PC-3 (cell line): Measurements from ENCODE around the gene RAD23A. TPM values are rescaled to one million over a fixed set of nuclear protein-coding genes. Genes with fewer than 3 reads are reported as not detected.

Experiments used
- ATAC-seq: fragments of 200-7000 bp; cut with Tn5 transposase; 2 replicates; pipeline ENCODE4 v1.9.1; 2020; ENCODE audit warnings: mild to moderate bottlenecking, moderate library complexity
- BruUV-seq: library from RNA; stranded (reverse); fragments of 400-500 nt; replicated peaks from 2 replicates; lab custom pipeline; 2021; lab: Mats Ljungman, UMichigan
- CTCF ChIA-PET: fragments of 300-600 bp; sonication (Branson Sonifier 250); formaldehyde crosslinking; loops from one replicate; lab custom pipeline; 2022; ENCODE audit warnings: antibody characterized with exemption; lab: Charles Lee
- POLR2A ChIA-PET: fragments of 300-600 bp; sonication (Branson Sonifier 250); formaldehyde crosslinking; loops from one replicate; lab custom pipeline; 2022; ENCODE audit warnings: antibody characterized with exemption; ENCODE audit not compliant: unreplicated experiment; lab: Charles Lee
- DNase-seq: peaks from one replicate; pipeline ENCODE4 v3.0.0-alpha.2; 2015
- H2AFZ ChIP-seq: fragments of 300-600 bp; sonication (generic); 2 replicates; pipeline ENCODE4 v1.6.0; 2016; ENCODE audit warnings: antibody characterized with exemption, low read length
- H3F3A ChIP-seq: fragments of 300-600 bp; sonication (generic); one replicate; pipeline ENCODE4 v1.6.0; 2017; ENCODE audit warnings: antibody characterized with exemption, low read length, control low read depth, mild to moderate bottlenecking; ENCODE audit not compliant: unreplicated experiment
- H3K27ac ChIP-seq: fragments of 300-600 bp; sonication (generic); 2 replicates; pipeline ENCODE4 v1.5.1; 2016; ENCODE audit warnings: mild to moderate bottlenecking, low read length
- H3K27me3 ChIP-seq: fragments of 300-600 bp; sonication (generic); 2 replicates; pipeline ENCODE4 v1.6.1; 2016; ENCODE audit warnings: low read length, mixed read lengths
- H3K36me3 ChIP-seq: fragments of 300-600 bp; sonication (generic); 2 replicates; pipeline ENCODE4 v1.6.1; 2016; ENCODE audit warnings: low read depth, mixed run types, low read length, mixed read lengths
- H3K4me1 ChIP-seq: fragments of 300-600 bp; sonication (generic); 2 replicates; pipeline ENCODE4 v1.5.1; 2016; ENCODE audit warnings: low read length; ENCODE audit not compliant: insufficient read depth
- H3K4me2 ChIP-seq: fragments of 300-600 bp; sonication (generic); 2 replicates; pipeline ENCODE4 v1.6.0; 2016; ENCODE audit warnings: low read length
- H3K4me3 ChIP-seq: fragments of 300-600 bp; sonication (generic); 2 replicates; pipeline ENCODE4 v1.5.1; 2016; ENCODE audit warnings: mild to moderate bottlenecking, low read length, mixed read lengths
- H3K79me2 ChIP-seq: fragments of 300-600 bp; sonication (generic); 2 replicates; pipeline ENCODE4 v1.6.1; 2017; ENCODE audit warnings: low read length, mixed read lengths
- H3K9ac ChIP-seq: fragments of 300-600 bp; sonication (generic); 2 replicates; pipeline ENCODE4 v1.6.0; 2016; ENCODE audit warnings: mild to moderate bottlenecking, low read length
- H3K9me2 ChIP-seq: fragments of 300-600 bp; sonication (generic); replicated peaks from 2 replicates; pipeline ENCODE4 v1.6.1; 2016; ENCODE audit warnings: mixed run types, low read length, mixed read lengths
- H3K9me3 ChIP-seq: fragments of 300-600 bp; sonication (generic); 2 replicates; pipeline ENCODE4 v1.6.1; 2016; ENCODE audit warnings: low read length, mixed read lengths
- H4K20me1 ChIP-seq: fragments of 300-600 bp; sonication (generic); 2 replicates; pipeline ENCODE4 v1.6.1; 2016; ENCODE audit warnings: low read length, mixed read lengths
- CTCF ChIP-seq: fragments of 300-600 bp; sonication (generic); conservative IDR thresholded peaks from 2 replicates; pipeline ENCODE4 v1.5.1; 2017; ENCODE audit warnings: antibody characterized with exemption, low read depth, mild to moderate bottlenecking, low read length
- EZH2 ChIP-seq: fragments of 300-600 bp; sonication (generic); IDR thresholded peaks from one replicate; pipeline ENCODE4 v1.6.1; 2017; ENCODE audit warnings: antibody characterized with exemption, mild to moderate bottlenecking, low read length; ENCODE audit not compliant: unreplicated experiment
- EZH2phosphoT487 ChIP-seq: fragments of 300-600 bp; sonication (generic); IDR thresholded peaks from 2 replicates; pipeline ENCODE4 v1.6.1; 2018; ENCODE audit warnings: mild to moderate bottlenecking, antibody characterized with exemption, low read length, borderline replicate concordance
- intact Hi-C: fragments of 100-400 bp; cut with micrococcal nuclease; formaldehyde crosslinking; loops from 2 replicates; pipeline ENCODE4 v1.9.0; 2023
- total RNA-seq: library from RNA; depleted of rRNA; stranded (reverse); fragments of >200 nt; gene quantifications from 2 replicates; pipeline ENCODE4 v1.2.3, GENCODE V29; 2014

RAD23A gene
- total RNA-seq, 1 experiment from 2014 or later = 418 TPM

- peaks cover 34% of the 10 kb centered on the region for H3F3A ChIP-seq
- H3K4me1 ChIP-seq = peaks cover 32% of the 10 kb centered on the region
- ChIA-PET CTCF (no interaction called here), POLR2A (no interaction called here)
- DNase-seq = no peak
- H2AFZ ChIP-seq = no peak overlapping the region
- H3K9me3 ChIP-seq = no peaks in the 10 kb centered on the region
- no peaks in the 10 kb centered on the region for H3K27me3 ChIP-seq
- no peaks in the 10 kb centered on the region for H3K9me2 ChIP-seq
- H3K27ac ChIP-seq = no peak overlapping the region
- H3K9ac ChIP-seq = peak overlapping the region; percentile 98
- intact Hi-C loops = no loop called here
- peaks cover 37% of the 10 kb centered on the region for H4K20me1 ChIP-seq
- BruUV-seq = no TSS peak
- H3K4me3 ChIP-seq = peak overlapping the region; percentile 95
- peaks cover 42% of the 10 kb centered on the region for H3K79me2 ChIP-seq
- H3K4me2 ChIP-seq = peak overlapping the region; percentile 92
- H3K36me3 ChIP-seq = peaks cover 51% of the 10 kb centered on the region
- TF ChIP-seq CTCF (no peak), EZH2phosphoT487 (no peak), EZH2 (no peak)
- no peak for ATAC-seq
These were observed 5.7 kb upstream of the RAD23A start for GRCh38 chr19:12939975-12940423.

- peak overlapping the region; percentile 95 for H3K4me3 ChIP-seq
These were observed 4.8 kb upstream of the RAD23A start for GRCh38 chr19:12940897-12941296.

More at GRCh38 chr19:12940897-12941296, 4.8 kb upstream of the RAD23A start:
- ChIA-PET POLR2A (no interaction called here), CTCF (no interaction called here)
- no peak overlapping the region for H2AFZ ChIP-seq
- no TSS peak for BruUV-seq
- ATAC-seq (no peak), DNase-seq (no peak)
- H3K4me2 ChIP-seq = peak overlapping the region; percentile 92
- H4K20me1 ChIP-seq = peaks cover 37% of the 10 kb centered on the region
- peaks cover 37% of the 10 kb centered on the region for H3F3A ChIP-seq
- H3K9me2 ChIP-seq = no peaks in the 10 kb centered on the region
- H3K9ac ChIP-seq = peak overlapping the region; percentile 98; the same call in 1 of the 2 replicates
- H3K27ac ChIP-seq = no peak overlapping the region
- H3K79me2 ChIP-seq = peaks cover 42% of the 10 kb centered on the region
- intact Hi-C loops = no loop called here
- TF ChIP-seq EZH2phosphoT487 (no peak), CTCF (no peak), EZH2 (no peak)
- H3K36me3 ChIP-seq = peaks cover 51% of the 10 kb centered on the region
- no peaks in the 10 kb centered on the region for H3K9me3 ChIP-seq
- peaks cover 32% of the 10 kb centered on the region for H3K4me1 ChIP-seq
- no peaks in the 10 kb centered on the region for H3K27me3 ChIP-seq
